ENCODE measurements around the gene FRMD4B. TPM values are rescaled to one million over a fixed set of nuclear protein-coding genes. Genes with fewer than 3 reads are reported as not detected.
A peak's percentile ranks its signal among the peaks of the same experiment; 100 is the strongest.

Gene FRMD4B
- total and polyA plus RNA-seq, 10 of the 15 experiments (the other 5 are each of a cell fraction or from before 2014, with no cell fraction given), result 3.9 to 11.4 (median 8.0) TPM

GRCh38 chr3:69339760-69340159, 46.1 kb downstream of the FRMD4B start:
- Histone ChIP-seq H3K4me3 (no peak overlapping the region), H3K27me3 (replicated peaks in 1 of 2; ENCODE audit: control insufficient read depth in 2 of 2, insufficient read depth in 2 of 2, low read length in 1 of 2) (no peaks in the 10 kb centered on the region), H3K27ac (ENCODE audit: control insufficient read depth, insufficient read depth) (no peak overlapping the region), H4K20me1 (ENCODE audit: control insufficient read depth, insufficient read depth) (no peaks in the 10 kb centered on the region), H2AFZ (ENCODE audit: control insufficient read depth, low read depth, low read length) (no peak overlapping the region), H3K79me2 (ENCODE audit: control insufficient read depth, insufficient read depth, low read length) (no peaks in the 10 kb centered on the region), H3K4me2 (ENCODE audit: control insufficient read depth, insufficient read depth) (no peak overlapping the region), H3K36me3 (ENCODE audit: control insufficient read depth in 2 of 2, insufficient read depth in 2 of 2, low read length in 1 of 2) (no peaks in the 10 kb centered on the region), H3K4me1 (ENCODE audit: control insufficient read depth, insufficient read depth, low read length) (no peaks in the 10 kb centered on the region), H3K9me3 (replicated peaks; ENCODE audit: control insufficient read depth, insufficient read depth, low read length) (no peaks in the 10 kb centered on the region; the same call in 2 of the 3 replicates), H3K9ac (ENCODE audit: control insufficient read depth, insufficient read depth, low read length) (no peak overlapping the region)
- 5% methylated on average over 1 of the region's 1 CpG for WGBS (ENCODE audit: insufficient coverage, insufficient replicate concordance, low lambda C conversion rate, missing lambda C conversion rate)
- FAIRE-seq (no peak), ATAC-seq (peak; percentile 34; the same call in 2 of the 3 replicates), DNase-seq (ENCODE audit: low read depth, low spot score) (no peak)
- ChIA-PET CTCF (interaction anchor here (0.7 to 1.6 kb wide), 6 partner anchors 9 to 100 kb away, joined by 3 to 6 read pairs (median 3); no protein-coding TSS in a partner anchor), SMC1A (ENCODE audit: uncharacterized antibody, unreplicated experiment) (interaction anchor here (0.6 to 1.7 kb wide), 5 partner anchors 10 to 775 kb away, joined by 3 to 9 read pairs (median 4); no protein-coding TSS in a partner anchor), RAD21 (ENCODE audit: unreplicated experiment) (interaction anchor here (1.0 to 1.5 kb wide), 3 partner anchors 9 to 70 kb away, joined by 3 read pairs; no protein-coding TSS in a partner anchor), POLR2A (no interaction called here)
- intact Hi-C loops (cut with micrococcal nuclease; ENCODE audit: unreplicated experiment) (no loop called here), in situ Hi-C loops (cut with MboI) (no loop called here)
- no TSS peak for BruUV-seq (replicated peaks)
- no peak for TF ChIP-seq MTA3 (IDR thresholded peaks at IDR 0.05; ENCODE audit: borderline replicate concordance, low read length)
- no peak for TF ChIP-seq KLF5 (IDR thresholded peaks at IDR 0.05; ENCODE audit: partially characterized antibody)
- no peak for TF ChIP-seq SREBF1 (IDR thresholded peaks at IDR 0.05; ENCODE audit: low read length)
- no peak for TF ChIP-seq TBL1XR1 (IDR thresholded peaks at IDR 0.05; ENCODE audit: low read depth, low read length)
- TF ChIP-seq FOXM1 (IDR thresholded peaks at IDR 0.05; ENCODE audit: low read depth, low read length), result no peak
- TF ChIP-seq NFXL1 (IDR thresholded peaks at IDR 0.05; ENCODE audit: borderline replicate concordance), result no peak
- no peak for TF ChIP-seq CBX5 (IDR thresholded peaks at IDR 0.05; ENCODE audit: low read depth)
- no peak for TF ChIP-seq TCF7 (IDR thresholded peaks at IDR 0.05; ENCODE audit: borderline replicate concordance)
- TF ChIP-seq PRDM15 (CRISPR knock-in tag; IDR thresholded peaks at IDR 0.05), result no peak
